Measurements from ENCODE around the gene FRMD3.

Gene FRMD3

DNA sequence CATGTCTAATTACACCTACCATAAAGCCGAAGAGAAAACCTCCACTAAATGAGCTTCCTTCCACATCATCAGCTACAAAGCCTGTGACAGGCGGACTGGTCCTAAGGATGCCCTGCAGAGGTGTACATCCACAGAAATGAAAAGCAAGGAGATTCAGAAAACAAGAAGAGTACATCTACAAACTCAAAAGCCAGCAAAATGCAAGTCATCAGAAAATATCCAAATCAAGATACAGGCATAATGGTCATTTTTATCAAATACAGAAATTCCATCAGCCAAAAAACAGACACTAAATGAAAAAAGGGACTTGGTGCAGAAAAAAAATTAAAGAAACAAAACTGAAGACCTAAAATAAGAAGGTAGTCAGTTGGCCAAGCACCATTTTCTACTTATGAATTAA lies 79.7 kb downstream of the FRMD3 start:
- TF ChIP-seq, protein P1, sequence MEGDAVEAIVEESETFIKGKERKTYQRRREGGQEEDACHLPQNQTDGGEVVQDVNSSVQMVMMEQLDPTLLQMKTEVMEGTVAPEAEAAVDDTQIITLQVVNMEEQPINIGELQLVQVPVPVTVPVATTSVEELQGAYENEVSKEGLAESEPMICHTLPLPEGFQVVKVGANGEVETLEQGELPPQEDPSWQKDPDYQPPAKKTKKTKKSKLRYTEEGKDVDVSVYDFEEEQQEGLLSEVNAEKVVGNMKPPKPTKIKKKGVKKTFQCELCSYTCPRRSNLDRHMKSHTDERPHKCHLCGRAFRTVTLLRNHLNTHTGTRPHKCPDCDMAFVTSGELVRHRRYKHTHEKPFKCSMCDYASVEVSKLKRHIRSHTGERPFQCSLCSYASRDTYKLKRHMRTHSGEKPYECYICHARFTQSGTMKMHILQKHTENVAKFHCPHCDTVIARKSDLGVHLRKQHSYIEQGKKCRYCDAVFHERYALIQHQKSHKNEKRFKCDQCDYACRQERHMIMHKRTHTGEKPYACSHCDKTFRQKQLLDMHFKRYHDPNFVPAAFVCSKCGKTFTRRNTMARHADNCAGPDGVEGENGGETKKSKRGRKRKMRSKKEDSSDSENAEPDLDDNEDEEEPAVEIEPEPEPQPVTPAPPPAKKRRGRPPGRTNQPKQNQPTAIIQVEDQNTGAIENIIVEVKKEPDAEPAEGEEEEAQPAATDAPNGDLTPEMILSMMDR (IDR thresholded peaks at IDR 0.05; ENCODE audit: insufficient read depth, low read depth, low read length, missing control alignments): no peak
- no peak for DNase-seq (ENCODE audit: low read depth)
- H3K4me3 ChIP-seq (ENCODE audit: low read length): no peak overlapping the region

DNA sequence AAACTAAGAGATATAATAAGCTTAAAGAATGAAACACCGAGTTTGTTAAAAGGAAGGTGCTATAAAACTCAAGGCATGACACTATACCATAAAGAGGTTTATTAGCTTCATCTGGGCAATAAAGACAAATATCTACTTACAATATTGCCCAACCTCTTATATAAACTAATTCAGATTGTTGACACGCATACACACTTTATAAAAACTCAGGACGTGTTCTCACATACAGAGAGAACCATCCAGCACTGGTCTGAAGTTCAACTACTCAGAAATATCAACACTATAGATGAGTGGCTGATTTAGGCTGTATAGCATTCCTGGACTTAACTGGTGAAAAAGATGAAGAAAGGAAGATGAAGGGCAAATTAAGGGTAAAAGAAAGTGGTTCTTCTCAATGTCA lies 81.2 kb downstream of the FRMD3 start:
- TF ChIP-seq, protein P1 (IDR thresholded peaks at IDR 0.05; ENCODE audit: insufficient read depth, low read depth, low read length, missing control alignments): no peak
- H3K4me3 ChIP-seq (ENCODE audit: low read length): no peak overlapping the region
- no peak for DNase-seq (ENCODE audit: low read depth)

DNA sequence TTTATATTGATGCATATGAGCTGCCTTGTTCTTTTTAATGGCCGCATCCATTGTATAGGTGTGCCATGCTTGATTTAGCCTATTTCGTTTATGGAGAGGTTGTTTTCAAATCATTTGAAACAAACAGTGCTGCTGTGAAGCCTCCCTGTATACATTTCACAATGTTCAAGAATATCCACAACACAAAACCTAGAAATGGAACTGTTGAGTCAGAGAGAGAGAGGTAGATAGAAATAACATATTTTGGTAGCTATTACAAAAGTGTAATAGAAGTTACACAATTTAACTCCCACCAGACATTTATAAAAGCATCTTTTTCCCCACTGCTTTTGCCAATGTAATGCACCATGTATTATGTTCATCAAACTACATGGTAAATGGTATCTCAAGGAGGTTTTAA lies 82.0 kb downstream of the FRMD3 start:
- H3K4me3 ChIP-seq (ENCODE audit: low read length): no peak overlapping the region
- DNase-seq (ENCODE audit: low read depth): no peak
- TF ChIP-seq, protein P1 (IDR thresholded peaks at IDR 0.05; ENCODE audit: insufficient read depth, low read depth, low read length, missing control alignments): no peak

DNA sequence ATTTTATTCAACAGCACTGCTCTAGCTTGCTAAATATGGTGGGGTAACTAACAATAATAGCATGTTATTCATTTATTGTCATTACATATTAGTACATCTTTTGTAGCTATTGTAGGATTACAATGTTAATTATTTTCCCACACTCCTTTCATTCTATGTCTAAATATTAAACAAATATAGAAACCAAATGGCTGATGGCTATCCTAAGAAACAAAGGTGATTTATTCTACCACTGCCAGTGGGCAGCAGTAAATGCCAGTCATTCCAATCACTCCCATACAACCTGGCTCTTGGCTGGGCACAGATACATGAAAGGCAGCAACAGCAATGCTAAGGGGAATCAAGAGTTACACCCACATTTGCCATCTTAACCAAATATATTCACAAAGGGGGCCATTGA lies 84.1 kb downstream of the FRMD3 start:
- TF ChIP-seq, protein P1 (IDR thresholded peaks at IDR 0.05; ENCODE audit: insufficient read depth, low read depth, low read length, missing control alignments): no peak
- no peak overlapping the region for H3K4me3 ChIP-seq (ENCODE audit: low read length)
- DNase-seq (ENCODE audit: low read depth): no peak

- no peak overlapping the region for H3K4me3 ChIP-seq (ENCODE audit: low read length)
- TF ChIP-seq, protein P1 (IDR thresholded peaks at IDR 0.05; ENCODE audit: insufficient read depth, low read depth, low read length, missing control alignments): no peak
Observed at GRCh38 chr9:83451308-83451707, 86.9 kb downstream of the FRMD3 start.

DNA sequence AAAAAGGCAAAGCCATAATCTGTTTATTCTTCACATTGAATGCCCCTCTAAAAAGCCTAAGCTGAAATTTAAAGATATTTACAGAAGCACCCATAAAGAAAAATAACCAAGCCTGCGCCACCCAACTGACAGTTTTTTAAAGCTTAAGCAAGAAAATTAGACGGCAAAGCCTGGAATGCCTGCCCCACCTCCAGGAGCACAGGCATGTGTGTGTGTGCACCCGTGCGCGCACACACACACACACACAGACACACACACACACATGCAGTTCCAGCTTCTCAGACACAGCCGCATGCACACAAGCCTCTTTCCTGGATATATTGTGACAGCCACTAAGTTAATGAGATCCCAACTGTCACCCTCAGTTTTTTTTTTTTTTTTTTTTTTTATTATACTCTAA lies 88.2 kb downstream of the FRMD3 start:
- H3K4me3 ChIP-seq (ENCODE audit: low read length): no peak overlapping the region
- DNase-seq (ENCODE audit: low read depth): no peak
- TF ChIP-seq, protein P1 (IDR thresholded peaks at IDR 0.05; ENCODE audit: insufficient read depth, low read depth, low read length, missing control alignments): no peak

More at GRCh38 chr9:83451308-83451707, 86.9 kb downstream of the FRMD3 start:
- DNase-seq (ENCODE audit: low read depth): no peak

DNA sequence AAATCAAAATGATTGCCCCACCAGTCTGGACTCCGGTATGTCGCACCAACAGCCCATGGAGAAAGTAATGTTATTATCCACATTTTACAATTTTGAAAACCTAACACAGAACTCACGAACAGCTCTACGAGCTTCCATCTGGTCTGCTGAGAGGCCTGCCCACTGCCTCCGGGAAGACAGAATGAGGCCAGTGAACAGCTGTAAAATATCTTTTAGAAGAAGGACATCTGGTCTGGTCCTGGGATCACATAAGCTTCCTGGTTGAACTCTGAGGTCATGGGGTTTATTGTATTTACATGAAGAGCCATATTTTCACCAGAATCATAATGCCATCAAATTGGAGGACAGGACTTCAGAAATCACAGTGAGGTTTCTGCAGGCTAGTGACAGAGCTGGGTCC lies 89.0 kb downstream of the FRMD3 start:
- DNase-seq (ENCODE audit: low read depth): no peak
- no peak overlapping the region for H3K4me3 ChIP-seq (ENCODE audit: low read length)
- TF ChIP-seq, protein P1 (IDR thresholded peaks at IDR 0.05; ENCODE audit: insufficient read depth, low read depth, low read length, missing control alignments): no peak

Measured in epithelial cell of esophagus (primary cell).